CD4-positive, alpha-beta T cell treated with Interleukin-6 at 100 ng/mL for 8 hours (primary cell): Measurements from ENCODE around the gene TESPA1.
"Not testable (repeated sequence)": the region's sequence is repeated elsewhere in the genome, so short reads cannot be mapped to it uniquely, and the experiment has no call there.

ENCODE experiments used
- DNase-seq: peaks from one replicate; pipeline ENCODE4 v3.0.0-alpha.2; 2020; ENCODE audit warnings: mixed read lengths, low spot score

Gene TESPA1

GRCh38 chr12:54948171-54948570, 36.4 kb downstream of the TESPA1 start:
- DNase-seq = no peak

GRCh38 chr12:54945082-54945481, 39.5 kb downstream of the TESPA1 start:
- DNase-seq = no peak

GRCh38 chr12:54943292-54943691, 41.3 kb downstream of the TESPA1 start:
- not testable (repeated sequence) for DNase-seq

DNA sequence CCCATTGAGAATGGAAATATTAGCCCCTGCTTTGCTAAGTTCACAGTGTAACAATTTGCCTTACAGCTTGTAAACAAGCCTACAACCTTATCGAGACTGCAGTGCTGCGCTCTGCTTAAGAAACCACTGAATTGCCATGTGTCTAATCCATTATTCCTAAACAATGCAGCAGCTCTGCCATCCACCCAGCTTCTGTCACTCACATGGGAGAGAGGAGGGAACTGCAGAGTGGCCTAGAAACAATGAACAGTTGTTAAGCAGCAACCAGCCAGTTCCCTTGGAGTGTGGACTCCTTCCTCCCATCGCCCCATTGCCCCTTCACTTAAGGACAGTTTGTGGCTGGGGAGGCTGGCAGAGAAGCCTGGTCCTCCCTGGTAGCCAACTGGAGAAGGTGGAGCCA, 42.9 kb downstream of the TESPA1 start:
- no peak for DNase-seq

DNA sequence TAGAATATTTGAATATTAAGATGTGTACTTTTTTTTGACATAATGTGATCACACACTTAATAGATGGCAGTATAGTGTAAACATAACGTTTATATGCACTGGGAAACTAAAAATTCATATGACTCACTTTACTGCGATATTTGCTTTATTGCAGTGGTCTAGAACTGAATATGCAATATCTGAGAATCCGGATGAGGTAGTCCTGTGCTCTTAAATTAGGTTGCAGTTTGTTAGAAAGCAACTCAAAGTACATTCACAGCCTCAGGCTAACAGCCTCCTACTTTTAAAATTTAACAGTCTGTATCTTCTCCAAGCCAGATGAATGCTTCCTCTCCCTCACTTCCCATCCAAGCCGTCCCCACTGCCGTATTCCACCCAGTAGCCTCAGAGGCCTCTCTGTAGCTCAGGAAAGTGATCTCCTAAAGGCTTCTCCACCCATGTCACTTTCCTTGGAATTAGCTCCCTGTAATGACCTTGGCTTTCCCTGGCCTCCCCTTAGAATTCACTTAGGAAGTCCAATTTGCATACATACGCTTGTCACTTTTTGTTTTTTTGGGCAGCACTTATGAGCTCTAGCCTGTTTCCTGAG, 43.7 kb downstream of the TESPA1 start:
- DNase-seq = no peak

DNA sequence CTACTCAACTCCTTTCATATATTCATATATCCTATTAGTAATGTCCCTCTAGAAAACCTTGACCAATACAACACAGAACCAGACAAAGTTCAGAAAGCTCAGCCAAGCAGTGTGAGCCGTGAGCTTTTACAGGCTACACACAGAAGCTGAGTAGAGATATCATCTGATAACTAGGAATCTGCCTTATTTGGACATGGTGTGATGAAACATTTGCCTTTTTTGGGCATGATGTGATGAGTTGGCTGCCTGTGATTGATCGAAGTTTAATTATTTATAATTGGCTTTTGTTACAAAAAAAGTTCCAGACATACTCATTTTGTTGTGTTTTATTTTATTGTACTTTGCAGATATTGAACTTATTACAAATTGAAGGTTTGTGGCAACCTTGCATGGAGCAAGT, 46.6 kb downstream of the TESPA1 start:
- no peak for DNase-seq

DNA sequence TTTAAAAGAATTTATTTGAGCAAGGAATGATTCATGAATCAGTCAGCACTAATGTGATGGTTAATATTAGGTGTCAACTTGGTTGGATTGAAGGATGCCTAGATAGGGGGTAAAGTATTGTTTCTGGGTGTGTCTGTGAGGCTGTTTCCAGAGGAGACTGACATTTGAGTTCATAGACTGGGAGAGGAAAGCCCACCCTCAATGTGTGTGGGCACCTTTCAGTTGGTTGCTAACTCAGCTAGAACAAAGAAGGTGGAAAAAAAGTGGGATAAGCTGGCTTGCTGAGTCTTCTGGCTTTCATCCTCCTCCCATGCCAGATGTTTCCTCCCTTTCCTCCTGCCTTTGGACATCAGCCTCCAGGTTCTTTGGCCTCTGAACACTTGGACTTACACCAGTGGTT, 47.2 kb downstream of the TESPA1 start:
- DNase-seq = no peak

GRCh38 chr12:54936736-54937135, 47.8 kb downstream of the TESPA1 start:
- DNase-seq = no peak

DNA sequence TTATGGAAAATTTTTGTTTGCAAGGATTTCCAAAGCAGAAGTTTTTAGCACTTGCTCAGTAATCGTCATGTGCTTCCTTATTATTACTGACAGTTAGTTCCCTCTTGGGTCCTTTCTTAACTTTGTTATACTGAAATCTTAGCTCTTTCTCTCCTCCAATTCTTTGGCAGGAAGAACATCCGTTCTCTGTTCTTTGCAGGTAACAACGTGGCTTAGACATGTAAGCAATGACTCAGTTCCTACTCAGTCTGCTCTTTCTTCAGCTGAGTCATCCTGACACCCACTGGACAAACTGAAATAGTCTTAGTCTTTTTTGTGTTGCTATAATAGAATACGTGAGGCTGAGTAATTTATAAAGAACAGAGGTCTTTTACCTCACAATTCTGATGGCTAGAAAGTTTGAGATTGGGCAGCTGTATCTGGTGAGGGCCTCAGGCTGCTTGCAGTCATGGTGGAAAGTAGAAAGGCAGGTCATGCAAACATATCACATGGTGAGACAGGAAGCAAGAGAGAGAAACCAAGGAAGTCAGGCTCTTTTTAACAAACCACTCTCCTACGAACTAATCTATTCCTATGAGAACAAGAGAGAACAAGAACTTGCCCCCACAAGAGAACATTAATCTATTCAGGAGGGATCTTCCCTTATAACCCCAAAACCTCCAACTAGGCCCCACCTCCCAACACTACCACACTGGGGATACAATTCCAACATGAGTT, 49.2 kb downstream of the TESPA1 start:
- DNase-seq = peak; percentile 74

DNA sequence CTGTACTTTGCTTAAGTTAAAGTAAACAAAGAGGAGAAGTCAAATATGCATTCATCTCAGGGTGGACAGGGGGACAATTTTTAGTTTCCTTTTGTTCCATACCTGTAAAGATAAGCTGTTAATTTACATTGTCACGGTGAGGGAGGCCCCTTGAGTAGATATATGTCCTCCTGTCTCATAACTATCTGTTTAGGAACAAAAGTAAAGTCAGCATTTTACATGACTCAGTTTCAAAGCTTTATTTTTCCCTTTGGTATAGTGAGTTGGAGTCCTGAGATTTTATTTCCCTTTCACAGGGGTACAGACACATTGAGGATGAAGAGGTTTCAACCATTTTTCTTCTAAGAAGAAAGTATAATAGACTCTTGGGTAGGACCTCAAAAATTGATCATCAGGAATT, 50.1 kb downstream of the TESPA1 start:
- DNase-seq = no peak

- peak; percentile 42 for DNase-seq
These were observed 51.2 kb downstream of the TESPA1 start for GRCh38 chr12:54933376-54933775.

GRCh38 chr12:54932691-54933090, 51.9 kb downstream of the TESPA1 start:
- no peak for DNase-seq

- no peak for DNase-seq
These were observed 52.5 kb downstream of the TESPA1 start for GRCh38 chr12:54932038-54932437.

- no peak for DNase-seq
These were observed 54.6 kb downstream of the TESPA1 start for GRCh38 chr12:54929998-54930397.

DNA sequence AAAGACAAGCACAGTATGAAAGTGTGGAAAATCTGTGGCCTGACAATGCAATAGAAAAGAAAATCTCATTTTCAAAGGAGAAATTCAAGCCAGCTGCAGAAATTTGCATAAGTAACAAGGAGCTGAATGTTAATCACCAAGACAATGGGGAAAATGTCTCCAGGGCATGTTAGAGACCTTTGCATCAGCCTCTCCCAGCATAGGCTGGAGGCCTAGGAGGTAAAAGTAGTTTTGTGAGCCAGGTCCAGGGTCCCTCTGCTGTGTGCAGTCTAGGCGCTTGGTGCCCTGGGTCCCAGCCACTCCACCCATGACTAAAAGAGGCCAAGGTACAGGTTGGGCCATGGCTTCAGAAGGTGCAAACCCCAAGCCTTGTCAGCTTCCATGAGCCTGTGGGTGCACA, 58.3 kb downstream of the TESPA1 start:
- DNase-seq = no peak

- DNase-seq = no peak
These were observed 59.4 kb downstream of the TESPA1 start for GRCh38 chr12:54924972-54925707.

DNA sequence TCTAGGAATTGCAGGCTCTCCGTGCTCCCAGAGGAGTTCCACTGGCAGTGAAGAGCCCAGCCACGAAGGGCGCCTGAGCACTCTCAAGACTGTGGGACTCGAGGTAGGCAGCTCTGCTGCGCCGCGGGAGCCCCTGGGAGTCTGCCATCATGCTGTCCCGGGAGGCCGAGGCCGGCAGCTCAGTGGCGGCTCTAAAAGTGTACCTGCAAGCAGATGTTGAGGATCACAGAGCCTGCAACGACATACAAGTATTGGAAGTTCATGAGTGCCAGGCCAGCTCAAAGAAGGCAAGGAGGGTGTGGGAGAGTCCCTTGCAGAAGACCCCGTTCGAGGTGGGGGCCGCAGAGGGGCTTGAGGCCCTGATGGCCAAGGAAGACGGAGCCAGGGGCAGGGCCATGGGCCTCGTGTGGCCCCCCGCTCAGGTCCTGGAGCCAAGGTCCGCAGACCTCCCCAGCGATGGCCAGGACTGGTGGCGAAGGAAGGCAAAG, 67.5 kb downstream of the TESPA1 start:
- no peak for DNase-seq
